ENCODE data around the gene FKBP10.

The FKBP10 gene

DNA sequence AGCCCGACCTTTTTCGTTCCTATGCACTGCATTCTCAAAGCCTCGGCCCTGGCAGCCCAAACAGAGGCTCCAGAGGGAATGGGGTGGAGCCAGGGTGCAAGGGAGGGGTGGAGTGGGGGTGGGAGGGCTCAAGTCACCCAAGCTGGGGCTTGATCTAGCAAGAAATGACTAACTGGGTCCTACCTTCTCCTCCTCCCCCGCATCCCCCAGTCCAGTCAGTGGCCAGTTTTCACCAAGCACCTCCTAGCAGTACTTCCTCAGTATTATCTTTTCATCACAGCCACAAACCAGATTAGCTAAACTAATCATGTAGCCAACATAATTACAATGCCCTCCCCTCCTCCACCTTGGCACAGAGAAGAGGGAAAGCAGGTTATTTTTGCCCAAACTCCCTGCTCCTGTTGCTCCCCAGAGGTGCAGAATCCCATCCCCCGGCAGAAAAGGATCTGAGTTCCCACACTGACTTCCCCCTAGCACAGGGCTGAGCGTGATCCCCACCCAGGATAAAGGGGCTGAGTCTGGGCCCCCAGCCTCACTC lies 28.5 kb upstream of the FKBP10 start:
- DNase-seq, result peak; percentile 79

DNA sequence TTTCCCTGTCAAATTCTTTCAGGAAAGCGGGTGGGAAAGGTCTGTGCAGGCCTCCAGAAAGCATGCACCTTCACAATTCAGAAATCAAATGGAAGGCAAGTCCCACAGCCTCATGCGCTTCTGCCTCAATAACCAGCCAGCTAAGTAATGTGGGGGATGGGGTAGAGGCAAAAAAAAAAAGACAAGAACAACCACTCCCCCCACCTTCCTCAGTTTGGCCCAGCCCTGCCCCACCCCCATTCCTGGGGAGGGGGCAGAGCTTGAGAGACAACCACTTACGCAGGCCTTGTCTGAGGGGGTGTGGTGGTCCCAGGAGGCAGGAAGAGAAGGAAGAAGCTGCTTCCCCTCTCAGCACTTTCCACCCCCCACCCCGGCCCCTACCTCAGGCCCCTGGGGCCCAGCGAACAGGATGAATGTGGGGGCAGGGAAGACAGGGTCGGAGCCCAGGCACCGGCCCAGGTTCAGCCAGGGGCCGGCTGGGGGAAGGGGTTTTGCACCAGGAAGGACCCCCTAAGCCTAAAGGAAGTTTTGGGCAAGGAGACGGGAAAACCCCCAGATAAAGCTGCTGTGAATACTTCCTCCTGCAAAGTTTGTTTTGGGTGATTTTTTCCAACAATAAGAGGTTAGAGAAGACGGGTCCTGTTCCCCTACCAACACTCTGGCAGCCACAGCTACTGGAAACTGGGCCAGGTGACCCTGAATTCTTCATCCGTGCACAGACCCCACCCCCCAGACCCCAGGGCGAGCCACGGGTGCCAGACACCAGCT lies 27.5 kb upstream of the FKBP10 start:
- peak; percentile 91 to 94 for DNase-seq

DNA sequence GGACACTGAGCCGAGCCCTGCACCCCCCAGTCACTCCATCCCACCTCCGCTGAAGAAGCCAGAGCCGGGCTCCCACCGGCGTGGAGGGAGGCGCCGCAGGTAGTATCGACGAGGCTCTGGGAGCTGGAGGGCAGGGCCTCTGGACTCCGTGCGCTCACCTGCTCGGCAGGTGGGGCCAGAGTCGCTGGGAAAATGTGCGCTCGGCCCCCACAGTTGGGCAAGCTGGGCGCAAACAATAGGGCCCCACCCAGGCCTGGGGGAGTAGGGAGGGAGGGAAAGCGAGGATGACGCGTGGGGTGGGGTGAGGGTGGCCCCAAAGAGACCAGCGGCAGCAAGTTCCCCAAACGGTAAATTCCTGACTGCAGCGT lies 27.0 kb upstream of the FKBP10 start:
- DNase-seq, result peak; percentile 63 to 72

DNA sequence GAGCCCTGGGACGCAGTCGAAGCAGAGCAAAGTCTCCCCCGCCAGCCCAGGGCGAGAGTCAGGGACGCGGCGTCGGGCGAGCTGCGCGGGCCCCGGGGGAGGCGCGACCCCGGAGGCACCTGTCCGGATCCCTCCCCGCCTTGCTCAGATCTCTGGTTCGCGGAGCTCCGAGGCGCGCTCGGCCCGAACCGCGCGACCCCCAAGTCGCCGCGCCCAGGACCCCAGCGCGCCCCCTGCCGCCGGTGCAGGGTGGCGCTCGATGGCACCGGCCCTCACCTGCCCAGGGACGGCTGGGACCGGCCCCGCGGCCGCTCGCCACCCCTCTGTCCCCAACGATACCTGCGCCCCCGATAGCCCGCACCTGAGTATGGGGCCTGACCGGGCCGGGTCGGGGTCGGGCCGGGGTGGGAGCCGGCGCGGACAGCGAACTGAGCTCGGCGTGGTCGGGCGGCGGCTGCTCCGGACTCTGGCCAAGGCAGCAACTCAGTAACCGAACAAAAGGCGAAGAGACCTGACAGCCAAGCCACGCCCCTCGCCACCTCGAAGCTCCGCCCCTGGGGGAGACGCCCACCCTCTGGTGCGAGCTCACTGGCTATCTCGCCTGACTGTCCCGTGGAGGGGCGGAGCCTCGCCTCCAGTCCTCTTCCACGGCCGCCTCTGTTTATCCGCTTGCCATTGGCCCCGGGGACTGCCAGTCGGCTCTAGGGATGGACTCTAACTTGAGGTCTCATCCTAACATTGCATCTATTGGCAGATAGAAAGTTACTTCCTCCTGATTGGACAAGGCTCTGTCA lies 26.4 kb upstream of the FKBP10 start, which contains the start of gene JUP:
TSS of gene JUP (minus strand) at position 485 of the 794 bp plus-strand sequence. CDS start 14,857 bp downstream, outside the sequence.
- peak; percentile 99 for DNase-seq

DNA sequence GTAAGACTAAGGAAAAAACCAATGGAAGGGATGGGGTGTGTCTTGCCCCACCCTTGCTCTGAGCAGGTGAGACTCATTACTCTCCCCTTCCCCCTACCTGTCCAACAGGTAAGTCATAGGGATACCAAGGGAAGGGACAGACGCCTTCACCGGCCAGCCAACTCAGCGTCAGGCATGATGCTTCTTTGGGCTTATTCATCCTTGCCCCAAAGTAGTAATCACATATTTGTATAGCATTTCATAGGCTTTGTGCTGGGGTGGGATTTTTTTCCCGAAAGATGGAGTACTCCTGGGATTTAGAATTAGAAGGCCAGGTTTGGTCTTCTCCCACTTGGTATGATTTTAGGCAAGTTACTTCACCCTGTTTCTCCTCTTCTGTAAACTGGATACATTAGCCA lies 25.8 kb upstream of the FKBP10 start:
- no peak for DNase-seq

DNA sequence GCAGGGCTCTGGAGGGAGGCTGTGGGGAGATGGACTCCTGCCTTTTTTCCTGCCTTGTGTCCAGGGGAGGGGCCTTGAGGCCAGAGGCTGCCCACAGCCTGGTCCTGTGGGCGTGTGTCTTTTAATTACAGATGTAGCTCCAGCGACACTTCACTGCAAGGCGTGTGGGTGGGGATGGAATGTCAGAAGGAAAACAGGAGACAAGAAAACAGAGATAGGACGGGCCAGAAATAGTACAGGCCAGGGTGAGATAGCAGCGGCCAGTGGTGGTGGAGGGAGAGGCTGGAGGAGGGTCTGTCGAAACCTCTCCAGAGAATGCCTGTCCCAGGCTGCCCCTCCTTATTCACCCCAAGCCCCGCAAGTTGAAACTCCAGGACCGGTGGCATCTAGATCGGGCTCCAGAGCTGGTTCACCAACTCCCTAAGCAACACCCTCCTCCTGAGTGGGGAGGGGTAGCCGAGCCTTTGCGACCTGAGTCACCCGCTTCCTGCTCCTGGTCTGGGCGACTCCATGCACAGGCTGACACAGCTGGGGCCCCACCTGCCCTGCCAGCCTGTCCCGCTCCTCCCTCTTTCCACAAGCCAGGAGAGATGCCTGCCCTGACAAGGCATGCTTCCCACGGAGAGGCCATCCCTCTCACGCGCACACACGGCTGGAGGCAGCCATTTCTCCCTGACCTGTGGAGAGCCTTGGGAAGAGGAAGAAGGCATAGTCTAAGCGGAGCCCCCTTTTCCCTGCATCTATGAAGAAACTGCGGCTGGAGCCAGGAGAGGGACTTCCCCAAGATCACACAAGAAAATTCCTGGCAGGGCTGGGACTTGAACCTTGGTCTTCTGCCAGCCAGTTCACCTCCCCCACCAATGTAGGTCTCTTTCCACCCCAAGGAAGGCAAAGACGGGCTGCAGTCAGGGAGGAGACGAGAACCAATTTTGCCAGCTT lies 19.7 kb upstream of the FKBP10 start:
- DNase-seq, result peak in 1 of 2 experiments; percentile 13

DNA sequence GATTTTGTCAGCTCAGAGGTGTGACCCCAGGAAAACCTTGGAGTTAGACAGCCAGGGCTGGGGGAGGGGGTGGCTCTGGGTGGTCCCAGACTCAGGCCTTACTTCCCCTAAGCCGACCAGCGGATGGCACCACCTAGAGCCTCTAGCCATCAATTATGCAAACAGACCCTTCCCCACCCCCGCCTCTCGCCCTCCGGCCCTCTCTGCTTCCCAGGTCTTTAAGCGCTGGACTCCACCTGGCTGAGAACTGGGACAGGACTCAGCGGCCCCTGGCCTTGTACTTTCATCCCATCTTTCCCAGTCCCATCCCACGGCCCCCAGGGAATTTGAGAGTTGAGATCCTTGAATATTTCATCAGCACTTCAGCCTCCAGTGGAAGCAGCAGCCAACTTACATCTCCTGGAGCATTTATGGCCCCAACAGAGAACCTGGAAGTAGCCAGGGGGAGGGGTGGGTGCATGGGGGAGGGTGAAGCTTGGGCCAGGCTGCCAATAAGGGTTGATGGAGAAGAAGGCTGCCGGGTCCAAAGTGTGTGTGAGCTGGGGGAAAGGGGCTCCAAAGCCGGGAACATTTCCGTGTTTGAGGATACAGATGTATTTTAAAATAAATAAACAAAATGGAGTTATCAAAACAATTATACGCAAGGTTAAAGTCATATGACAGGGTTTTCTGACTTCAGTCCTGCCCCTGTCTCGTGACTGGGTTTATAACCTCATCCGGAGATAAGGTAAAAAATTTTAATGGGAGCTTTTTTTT lies 18.8 kb upstream of the FKBP10 start:
- no peak for DNase-seq

DNA sequence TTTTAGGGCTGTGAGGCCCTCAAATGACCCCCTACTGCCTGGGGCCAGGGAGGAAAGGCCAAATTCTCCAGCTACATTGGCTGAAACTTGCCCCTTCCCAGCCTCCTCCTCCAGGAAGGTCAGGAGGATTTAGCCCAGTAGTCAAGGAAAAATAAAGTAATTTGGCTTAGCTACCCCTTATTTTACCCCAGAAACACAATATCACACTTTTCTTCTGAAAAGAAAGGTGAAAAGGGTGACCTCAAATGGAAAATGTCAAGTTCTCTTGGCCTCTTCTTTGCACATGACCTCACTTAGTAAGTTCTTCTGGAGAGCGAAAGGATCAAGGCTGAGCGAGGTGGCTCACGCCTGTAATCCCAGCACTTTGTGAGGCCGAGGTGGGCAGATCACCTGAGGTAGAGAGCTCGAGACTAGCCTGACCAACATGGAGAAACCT lies 18.2 kb upstream of the FKBP10 start:
- DNase-seq, result no peak

DNA sequence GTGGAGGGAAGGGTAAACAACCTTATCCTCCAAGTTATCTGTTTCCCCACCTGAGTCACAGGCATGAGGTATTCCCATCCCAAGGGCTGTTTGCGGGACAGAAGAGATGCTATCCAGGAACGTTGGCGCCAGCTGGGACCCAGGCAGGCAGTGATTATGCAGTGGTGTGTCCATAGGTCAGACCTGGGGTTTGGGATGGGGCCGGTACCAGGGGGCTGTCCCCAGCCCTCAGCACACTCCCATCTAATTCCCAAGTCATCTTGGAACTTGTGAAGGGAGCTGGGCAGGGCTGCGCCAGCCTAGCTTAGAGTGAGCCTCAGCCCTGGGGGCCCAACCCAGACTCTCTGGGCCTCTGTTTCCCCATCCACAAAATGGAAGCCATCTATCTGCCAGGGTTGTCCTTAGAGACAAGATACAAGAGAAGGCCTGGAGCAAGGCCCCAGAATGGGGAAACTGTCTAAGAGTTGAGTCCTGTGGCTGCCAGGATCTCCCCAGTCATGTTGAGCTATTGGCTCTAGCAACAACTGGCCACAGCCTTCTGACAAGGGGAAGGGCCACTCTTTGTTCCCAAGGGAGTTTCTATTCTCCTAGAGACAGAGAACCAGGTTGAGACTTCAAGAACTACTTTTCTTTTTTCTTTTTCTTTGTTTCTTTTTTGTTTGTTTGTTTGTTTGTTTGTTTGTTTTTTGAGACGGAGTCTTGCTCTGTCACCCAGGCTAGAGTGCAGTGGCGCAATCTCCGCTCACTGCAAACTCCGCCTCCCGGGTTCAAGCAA lies 16.5 kb upstream of the FKBP10 start:
- no peak for DNase-seq

DNA sequence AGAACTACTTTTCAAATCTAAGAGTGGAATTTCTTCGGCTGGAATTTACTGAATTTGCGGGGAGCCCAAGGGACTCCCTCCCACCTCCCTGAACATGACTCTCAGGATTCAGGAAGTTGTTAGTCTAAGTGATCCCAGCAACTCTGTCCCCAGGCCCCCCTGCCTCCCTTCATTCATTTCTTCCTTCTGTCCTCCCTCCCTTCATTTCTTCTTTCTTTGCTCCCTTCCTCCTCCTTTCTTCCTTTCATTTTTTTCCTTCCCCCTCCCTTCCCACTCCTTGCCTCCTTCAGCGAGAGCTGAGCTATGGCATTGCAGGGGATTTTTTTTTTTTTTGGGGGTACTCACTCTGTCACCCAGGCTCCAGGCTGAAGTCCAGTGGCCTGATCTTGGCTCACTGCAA lies 15.4 kb upstream of the FKBP10 start:
- DNase-seq, result no peak

DNA sequence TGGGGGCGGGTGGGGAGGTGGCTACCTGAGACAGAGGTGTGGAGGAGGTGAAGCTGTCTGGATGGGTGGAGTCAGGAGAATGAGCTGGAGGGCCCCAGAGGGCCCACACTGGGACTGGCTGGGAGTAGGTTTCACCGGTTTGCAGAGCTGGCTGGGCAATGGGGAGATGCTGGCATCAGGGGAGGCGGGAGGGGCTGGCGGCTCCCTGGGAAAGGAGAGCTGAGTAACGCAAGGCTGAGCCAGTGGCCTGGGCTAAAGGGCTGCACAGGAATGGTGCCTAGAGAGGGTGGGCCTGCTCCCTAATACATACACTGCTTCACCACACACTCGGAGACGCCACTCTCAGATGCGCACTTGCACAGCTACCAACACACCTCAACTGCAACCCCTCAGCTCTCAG lies 13.4 kb upstream of the FKBP10 start:
- DNase-seq, result no peak

DNA sequence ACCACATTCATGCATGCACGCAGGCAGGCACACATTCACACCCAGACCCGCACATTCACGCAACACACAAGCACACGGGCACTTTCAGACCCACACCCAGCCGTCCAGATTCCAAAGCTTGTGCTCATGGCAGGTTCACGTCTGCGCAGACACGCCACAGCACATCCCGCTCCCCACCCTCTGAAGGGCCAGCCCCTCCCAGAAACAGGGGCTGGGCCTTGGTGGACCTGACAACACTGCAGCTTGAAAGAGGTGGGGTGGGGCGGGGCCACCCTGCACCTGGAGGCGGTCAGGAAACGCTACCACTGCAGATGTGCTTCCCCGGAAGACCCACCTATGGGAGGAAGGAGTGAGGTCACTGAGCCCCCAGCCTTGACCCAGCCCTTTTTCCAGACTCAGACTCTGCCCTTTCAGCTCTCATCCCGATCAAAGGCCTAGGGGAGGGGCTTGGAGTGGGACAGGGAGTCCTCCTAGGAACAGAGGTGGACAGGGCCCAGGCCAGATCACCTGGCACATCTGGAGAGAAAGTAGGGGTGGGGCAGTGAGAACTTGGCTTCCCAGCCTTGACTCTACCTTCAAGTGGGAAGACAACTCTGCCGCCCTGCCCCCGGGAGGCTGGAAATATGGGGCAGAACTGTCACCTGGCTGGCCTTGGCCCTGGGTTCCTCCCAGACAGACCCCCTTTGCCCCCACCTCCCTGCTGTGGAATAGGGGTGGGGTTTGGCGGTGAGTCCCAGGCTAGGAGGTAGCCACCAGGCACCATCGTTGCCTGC lies 12.0 kb upstream of the FKBP10 start:
- no peak for DNase-seq

DNA sequence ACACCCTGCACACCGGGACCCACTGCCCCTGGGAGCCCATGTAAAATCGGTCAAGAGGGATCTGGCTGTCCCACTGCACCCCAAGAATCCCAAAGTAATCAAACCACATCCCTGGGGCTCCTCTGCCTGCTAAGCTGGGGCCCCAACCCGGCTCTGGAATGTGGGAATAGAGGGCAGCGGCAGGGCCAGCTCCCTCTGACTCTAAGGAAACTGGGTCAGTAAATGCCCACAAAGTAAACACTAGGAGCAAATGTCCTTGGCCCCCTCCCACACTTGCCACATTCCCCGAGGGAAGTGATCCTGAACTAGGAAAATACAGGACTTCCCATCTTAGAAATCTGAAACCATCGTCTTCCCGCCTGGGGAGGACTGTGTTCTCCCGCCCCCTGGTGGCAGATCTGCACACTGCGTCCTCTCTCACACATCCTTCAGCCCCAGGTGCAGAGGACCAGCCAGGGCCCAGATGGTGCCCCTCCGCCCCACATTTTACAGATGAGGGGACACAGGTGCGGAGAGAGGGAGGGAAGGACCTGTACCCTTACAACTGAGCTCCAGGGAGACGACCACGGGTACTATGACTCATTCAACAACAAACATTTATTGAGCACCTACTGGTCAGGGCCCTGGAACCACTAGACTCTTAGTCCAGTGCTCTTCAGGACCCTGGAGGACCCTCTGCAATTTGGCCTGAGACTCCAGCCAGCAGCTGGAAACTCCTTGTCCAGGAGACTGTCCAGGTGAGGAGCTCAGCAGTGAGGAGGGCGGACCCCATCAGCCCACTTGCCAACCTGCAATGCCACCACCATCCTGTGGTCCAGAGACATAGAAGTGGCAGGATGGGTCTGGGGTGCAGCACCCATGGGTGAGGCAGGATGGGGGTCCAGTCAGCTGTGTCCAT lies 11.2 kb upstream of the FKBP10 start:
- peak; percentile 68 to 75 for DNase-seq

DNA sequence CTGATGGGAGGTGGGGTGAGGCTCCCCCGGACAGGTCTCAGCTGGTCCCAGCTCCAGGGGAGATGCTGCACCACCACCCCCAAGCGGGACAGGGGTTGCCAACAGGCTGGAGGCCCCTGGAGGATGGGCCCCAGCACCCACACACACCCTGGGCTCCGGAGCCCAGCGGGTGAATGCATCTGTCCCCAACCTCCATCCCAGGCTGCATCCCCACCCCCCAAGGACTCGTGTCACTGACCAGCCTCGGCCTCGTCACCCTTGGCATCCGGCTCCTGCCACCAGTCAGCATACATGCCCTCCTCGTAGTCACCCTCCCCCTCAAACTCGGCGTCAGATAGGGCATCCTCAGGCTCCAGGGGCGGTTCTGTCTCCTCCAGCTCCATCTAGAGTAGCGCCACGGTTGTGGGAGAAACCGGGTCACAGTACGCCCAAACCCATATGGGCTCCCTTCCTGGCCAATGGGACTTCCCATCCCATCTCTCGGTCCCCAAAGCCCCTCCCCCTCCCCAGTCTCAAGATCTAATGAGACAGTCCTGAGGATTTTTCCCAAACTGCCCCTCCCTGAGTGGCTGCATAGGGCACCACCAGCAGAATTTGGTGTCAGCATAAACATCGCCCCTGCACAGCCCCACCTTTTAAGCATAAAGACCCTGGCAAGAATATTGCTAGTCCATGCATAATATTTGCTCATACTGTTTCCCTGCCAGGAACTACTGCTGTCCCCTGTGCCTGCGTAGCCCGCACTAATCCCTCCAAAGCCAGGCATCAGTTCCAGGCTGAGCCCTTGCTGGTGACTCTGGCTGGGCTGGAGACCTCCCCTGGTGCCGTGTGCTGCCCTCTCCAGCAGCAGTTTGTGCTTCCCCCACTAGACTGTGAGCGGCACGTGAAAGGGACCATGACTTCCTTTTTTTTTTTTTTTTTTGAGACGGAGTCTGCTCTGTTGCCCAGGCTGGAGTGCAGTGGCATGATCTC lies 9.5 kb upstream of the FKBP10 start:
- DNase-seq, result peak; percentile 57 to 80

DNA sequence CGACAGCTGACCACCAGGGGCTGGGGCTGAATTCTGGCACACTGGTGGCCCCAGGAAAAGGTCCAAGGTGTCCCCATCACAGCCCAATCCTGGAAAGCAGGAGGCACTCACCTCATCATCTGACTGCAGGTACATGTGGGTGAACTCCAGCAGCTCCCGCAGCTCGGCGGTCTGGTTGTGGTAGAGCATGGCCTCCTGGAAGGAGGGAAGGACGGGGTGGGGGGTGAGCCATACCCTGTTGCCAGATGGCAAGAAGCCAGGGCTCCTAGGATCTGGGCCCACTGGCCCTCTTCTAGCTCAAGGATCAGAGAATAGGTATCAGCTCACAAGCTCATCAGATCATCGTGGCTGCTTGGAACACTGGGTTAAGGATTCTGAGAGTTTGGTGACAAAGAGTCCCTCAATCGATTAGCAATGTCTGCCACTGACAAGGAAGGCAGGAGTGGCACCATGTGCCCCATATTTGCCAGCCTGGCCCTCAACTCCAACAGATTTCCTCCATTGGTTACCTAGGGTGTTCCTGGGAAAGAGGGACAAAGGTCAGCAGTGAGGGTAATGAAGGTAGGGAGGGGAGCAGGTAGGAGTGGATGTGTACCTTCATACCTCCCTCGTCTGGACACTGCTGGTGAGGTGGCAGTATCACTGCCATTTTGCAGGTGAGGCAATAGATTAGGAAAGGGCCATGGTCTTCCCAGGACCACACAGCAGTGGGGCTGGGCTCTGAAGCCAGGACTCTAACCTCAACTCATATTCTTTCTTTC lies 5.9 kb upstream of the FKBP10 start:
- no peak for DNase-seq

DNA sequence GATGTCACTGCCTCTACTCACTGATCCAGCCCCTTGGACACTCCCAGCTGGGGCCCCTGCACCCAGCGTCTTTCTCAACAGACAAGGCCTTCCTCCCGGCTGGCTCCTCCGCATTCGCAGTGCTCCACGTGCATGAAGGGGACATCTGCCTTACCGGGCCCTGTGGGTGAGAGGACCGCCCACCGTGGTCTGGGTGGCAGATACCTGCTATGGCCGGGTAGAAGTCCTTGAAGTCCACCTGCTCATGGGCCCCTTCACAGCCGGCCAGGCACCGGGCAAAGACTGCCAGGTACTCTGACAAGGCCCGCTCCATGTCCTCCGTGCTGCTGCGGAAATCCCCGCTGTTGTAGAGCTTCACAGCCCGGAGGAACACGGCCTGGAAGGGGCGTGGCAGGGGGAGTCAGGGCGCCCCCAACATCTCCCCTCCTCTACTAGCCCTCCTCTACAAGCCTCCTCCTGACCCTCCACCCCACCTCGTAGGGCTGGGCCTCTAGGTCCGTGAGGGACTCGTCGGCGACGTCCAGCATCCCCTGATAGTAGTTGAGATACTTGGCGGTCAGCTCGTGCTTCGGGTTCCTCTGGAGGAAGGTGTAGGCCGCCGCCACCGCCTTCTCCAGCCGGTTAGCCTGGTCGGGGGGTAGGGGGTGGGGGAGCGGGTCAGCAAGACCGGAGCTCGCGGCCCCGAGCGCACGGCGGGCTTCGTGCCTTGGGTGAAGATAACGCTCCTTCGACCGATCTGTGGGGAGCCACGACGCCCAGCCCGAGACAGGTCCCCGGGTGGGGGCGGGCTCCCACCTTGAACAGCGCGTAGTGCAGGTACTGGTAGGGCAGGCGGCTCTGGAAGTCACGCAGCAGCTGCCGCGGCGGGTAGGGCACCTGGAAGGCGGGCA lies 1.9 kb upstream of the FKBP10 start:
- no peak for DNase-seq
